Astrocyte of the spinal cord (primary cell): ENCODE data around the gene MDM2.
A peak's percentile ranks its signal among the peaks of the same experiment; 100 is the strongest.
"Not testable (repeated sequence)": the region's sequence is repeated elsewhere in the genome, so short reads cannot be mapped to it uniquely, and the experiment has no call there.

ENCODE experiments used
- DNase-seq: peaks from one replicate; pipeline ENCODE4 v3.0.0; 2011; ENCODE audit warnings: low read depth, low spot score
- H3K4me3 ChIP-seq: 2 replicates; pipeline ENCODE4 v1.5.1; 2011; ENCODE audit warnings: low read depth, mild to moderate bottlenecking, low read length, moderate library complexity
- in situ Hi-C: cut with HindIII; loops from 2 replicates; pipeline ENCODE4 v1.10.0; 2017; ENCODE audit warnings: low sequenced_read_pairs
- TF ChIP-seq, protein P1 (sequence below): IDR thresholded peaks from 2 replicates; pipeline ENCODE4 v1.5.1; 2012; ENCODE audit warnings: low read depth, mild to moderate bottlenecking, low read length, inconsistent platforms

MDM2 gene

GRCh38 chr12:68812553-68813241 lies 4.7 kb downstream of the MDM2 start:
- TF ChIP-seq, protein P1, sequence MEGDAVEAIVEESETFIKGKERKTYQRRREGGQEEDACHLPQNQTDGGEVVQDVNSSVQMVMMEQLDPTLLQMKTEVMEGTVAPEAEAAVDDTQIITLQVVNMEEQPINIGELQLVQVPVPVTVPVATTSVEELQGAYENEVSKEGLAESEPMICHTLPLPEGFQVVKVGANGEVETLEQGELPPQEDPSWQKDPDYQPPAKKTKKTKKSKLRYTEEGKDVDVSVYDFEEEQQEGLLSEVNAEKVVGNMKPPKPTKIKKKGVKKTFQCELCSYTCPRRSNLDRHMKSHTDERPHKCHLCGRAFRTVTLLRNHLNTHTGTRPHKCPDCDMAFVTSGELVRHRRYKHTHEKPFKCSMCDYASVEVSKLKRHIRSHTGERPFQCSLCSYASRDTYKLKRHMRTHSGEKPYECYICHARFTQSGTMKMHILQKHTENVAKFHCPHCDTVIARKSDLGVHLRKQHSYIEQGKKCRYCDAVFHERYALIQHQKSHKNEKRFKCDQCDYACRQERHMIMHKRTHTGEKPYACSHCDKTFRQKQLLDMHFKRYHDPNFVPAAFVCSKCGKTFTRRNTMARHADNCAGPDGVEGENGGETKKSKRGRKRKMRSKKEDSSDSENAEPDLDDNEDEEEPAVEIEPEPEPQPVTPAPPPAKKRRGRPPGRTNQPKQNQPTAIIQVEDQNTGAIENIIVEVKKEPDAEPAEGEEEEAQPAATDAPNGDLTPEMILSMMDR, result no peak
- peak overlapping the region; percentile 21 for H3K4me3 ChIP-seq
- no peak for DNase-seq
- in situ Hi-C loops, result no loop called here

GRCh38 chr12:68813242-68813593 lies 5.2 kb downstream of the MDM2 start:
- DNase-seq, result no peak
- in situ Hi-C loops, result no loop called here
- TF ChIP-seq, protein P1, result no peak
- no peak overlapping the region for H3K4me3 ChIP-seq

- H3K4me3 ChIP-seq, result no peak overlapping the region
- TF ChIP-seq, protein P1, result no peak
- DNase-seq, result no peak
- in situ Hi-C loops, result no loop called here
Observed at GRCh38 chr12:68814490-68815231, 6.7 kb downstream of the MDM2 start.

DNA sequence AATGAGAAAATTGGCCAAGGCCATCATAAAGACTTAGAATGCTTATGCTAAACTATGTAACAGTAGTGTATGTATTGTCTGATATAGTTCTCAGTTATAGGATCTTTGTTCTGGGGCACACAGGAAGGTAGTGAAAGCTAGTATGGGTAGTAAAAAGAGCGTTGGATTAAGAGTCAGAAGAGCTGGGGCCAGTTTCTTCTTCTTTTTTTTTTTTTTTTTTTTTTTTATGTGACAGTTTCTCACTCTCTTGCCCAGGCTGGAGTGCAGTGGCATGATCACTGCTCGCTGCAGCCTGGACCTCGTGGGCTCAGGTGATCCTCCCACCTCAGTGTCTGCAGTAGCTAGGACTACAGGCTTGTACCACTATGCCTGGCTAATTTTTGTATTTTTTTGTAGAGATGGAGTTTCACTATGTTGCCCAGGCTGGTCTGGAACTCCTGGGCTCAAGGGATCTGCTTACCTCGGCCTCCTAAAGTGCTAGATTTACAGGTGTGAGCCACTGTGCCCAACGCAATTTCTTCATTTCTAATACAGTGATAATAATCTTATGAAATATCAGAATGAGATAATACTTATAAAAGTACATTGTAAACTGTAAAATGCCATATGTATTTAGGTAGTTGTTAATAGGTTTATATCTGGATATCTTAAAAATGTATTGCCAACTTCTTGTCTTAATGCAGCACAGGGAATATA lies 7.4 kb downstream of the MDM2 start:
- in situ Hi-C loops, result no loop called here
- no peak overlapping the region for H3K4me3 ChIP-seq
- no peak for DNase-seq
- TF ChIP-seq, protein P1, result no peak

DNA sequence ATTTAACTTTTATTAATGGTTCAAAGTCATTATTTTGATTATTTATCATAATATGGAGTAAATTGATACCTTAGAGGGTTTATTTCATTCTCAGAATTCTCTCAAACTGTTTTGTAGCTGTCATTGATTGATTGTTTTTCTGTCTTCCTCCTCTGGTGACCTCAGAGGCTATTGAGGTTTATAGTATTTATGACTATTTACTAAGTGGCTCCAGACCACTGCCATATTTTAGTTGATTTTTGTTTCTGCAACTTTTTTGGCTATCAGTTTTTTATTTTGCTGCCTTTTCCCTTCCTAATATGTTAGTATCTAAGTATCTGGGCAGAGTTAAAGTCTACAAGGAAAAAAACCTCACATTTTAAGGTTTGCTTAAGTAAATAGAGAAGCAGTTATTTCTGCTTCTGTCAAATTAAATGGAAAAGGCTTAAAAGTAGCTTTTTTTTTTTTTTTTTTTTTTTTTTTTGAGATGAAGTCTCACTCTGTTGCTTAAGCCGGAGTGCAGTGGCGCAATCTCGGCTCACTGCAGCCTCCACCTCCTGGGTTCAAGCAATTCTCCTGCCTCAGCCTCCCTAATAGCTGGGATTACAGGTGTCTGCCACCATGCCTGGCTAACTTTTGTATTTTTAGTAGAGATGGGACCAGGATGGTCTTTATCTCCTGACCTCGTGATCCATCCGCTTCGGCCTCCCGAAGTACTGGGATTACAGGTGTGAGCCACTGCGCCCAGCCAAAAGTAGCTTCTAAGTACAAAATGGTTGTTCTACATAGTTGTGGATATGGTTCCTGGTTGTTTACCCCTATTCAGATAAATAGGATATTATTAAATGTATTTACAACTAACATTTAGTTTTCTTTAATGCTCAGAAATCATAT lies 8.2 kb downstream of the MDM2 start:
- TF ChIP-seq, protein P1, result no peak
- no peak for DNase-seq
- in situ Hi-C loops, result no loop called here
- no peak overlapping the region for H3K4me3 ChIP-seq

- in situ Hi-C loops, DNase-seq, H3K4me3 ChIP-seq: not testable (repeated sequence)
Observed at GRCh38 chr12:68819481-68819880, 11.5 kb downstream of the MDM2 start.
